Measurements from ENCODE around the gene TNFRSF18.

DNA sequence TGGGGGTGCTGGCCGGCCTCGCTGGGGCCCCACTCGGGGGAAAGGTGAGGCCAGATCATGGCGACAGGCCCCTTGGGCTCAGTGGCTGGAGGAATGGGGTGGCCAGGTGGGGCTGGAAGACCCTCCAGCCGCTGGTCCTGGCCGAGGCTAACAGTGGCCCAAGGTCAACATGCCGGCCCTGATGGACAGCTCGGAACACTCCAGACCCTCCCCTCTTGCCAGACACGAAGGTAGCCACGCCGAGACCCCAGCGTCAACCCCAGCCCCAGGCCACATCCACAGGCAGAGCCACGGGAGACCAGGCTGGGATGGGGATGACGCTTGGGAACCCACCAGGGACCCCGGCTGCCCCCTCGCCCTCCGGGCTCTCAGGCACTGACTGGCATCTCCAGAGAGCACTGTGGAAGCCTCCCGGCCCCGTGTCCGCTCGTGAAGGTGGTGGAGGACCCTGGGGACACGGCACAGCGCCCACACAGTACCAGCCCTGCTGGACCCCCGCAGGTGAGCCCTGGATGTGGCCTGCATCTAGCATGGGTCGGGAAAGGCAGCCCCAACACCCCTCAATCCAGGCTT lies 41.0 kb upstream of the TNFRSF18 start:
- TF ChIP-seq POLR2AphosphoS5 (IDR thresholded peaks at IDR 0.05; ENCODE audit: low read depth, low read length): no peak
- TF ChIP-seq TAF1 (IDR thresholded peaks at IDR 0.05; ENCODE audit: borderline replicate concordance, low read depth, low read length): no peak
- TF ChIP-seq POLR2A (IDR thresholded peaks at IDR 0.05; ENCODE audit: low read depth, low read length): no peak

Measured in GM12892 (cell line).